22Rv1 (cell line): ENCODE data around the gene MICOS13.

Source experiments
- H3K27ac ChIP-seq: fragments of 450-650 bp; 2 replicates; pipeline ENCODE4 v1.5.1; 2017
- CTCF ChIP-seq: fragments of 450-650 bp; IDR thresholded peaks from 2 replicates; pipeline ENCODE4 v1.5.1; 2017; ENCODE audit warnings: mild to moderate bottlenecking
- ZFX ChIP-seq: fragments of 450-650 bp; IDR thresholded peaks from 2 replicates; pipeline ENCODE4 v1.6.1; 2017; ENCODE audit warnings: antibody characterized with exemption, borderline replicate concordance

The MICOS13 gene

DNA sequence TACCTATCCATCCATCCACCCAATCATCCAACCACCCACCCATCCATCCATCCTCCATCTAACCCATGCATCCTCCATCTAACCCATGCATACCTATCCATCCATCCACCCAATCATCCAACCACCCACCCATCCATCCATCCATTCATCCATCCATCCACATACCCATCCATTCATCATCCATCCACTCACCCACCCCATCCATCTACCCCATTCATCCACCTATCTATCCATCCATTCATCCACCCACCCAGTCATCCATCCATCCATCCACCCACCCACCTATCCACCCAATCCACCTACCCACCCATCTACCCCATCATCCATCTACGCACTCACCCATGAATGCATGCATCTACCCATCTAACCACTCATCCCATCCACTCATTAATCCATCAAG lies 6.6 kb downstream of the MICOS13 start:
- TF ChIP-seq ZFX (no peak), CTCF (no peak)
- no peak overlapping the region for H3K27ac ChIP-seq

DNA sequence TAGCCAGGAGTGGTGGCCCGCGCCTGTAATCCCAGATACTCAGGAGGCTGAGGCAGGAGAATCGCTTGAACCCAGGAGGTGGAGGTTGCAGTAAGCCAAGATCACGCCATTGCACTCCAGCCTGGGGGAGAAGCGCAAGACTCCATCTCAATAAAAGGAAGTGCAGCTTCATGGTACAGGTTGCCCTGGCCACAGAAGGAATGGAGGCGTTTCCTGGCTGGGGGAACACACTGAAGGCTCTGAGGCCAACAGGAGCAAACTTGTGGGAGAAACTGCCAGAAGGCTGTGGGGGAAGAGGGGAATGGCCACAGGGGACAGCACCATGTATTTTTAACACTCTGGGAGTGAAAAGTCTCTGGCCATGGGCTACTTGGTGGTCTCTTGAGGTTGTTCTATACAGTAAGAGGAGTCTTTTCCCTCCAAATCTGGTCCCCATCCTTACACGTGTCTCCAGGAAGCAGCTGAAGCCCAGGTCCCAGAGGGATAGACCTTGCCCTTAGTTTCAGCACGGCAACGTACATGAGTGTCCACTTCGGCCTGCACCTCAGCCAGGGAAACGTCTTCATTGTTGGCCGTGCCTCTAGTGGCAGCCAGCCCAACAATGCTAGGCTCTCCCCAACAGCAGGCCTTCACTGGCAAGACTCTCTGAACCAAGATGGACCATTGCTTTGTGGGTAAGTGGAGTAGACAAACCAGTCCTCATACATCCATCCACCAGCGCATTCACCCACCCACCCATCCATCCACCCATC lies 7.4 kb downstream of the MICOS13 start:
- TF ChIP-seq ZFX, result no peak
- no peak for TF ChIP-seq CTCF
- no peak overlapping the region for H3K27ac ChIP-seq

DNA sequence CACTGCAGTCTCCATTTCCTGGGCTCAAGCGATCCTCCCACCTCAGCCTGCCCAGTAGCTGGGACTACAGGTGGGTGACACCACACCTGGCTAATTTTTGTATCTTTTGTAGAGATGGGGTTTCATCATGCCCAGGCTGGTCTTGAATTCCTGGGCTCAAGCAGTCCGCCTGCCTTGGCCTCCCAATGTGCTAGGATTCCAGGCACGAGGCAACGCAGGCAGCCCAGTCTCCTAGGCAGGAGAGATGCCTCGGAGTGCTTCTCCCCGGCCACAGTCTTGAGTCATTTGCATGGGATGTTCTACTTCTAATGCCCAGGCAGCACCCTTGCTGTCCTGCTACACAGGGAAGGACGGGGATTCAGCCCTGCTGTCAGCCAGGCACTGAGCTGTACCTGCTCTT lies 8.7 kb downstream of the MICOS13 start:
- TF ChIP-seq ZFX, result no peak
- TF ChIP-seq CTCF, result no peak
- H3K27ac ChIP-seq, result no peak overlapping the region

DNA sequence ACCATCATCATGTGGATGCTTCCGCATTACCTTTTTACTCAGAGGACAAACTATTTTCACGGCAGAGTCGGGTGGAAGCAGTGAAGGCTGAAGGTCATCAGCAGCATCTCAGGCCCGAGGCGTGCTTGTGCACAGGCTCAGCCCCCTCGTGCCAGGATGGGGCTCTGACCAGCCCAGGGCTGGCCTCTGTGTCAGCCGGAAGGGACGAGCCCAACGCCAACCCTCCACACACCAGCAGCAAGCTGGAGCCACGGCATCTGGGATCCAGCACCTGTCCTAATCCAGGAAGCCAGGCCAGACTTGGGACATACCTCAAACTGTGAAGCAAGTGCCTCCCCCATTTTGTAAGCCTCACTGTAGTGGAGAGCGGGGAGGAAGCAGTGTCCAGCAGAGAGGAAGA lies 11.1 kb downstream of the MICOS13 start:
- no peak overlapping the region for H3K27ac ChIP-seq
- TF ChIP-seq ZFX (no peak), CTCF (no peak)

DNA sequence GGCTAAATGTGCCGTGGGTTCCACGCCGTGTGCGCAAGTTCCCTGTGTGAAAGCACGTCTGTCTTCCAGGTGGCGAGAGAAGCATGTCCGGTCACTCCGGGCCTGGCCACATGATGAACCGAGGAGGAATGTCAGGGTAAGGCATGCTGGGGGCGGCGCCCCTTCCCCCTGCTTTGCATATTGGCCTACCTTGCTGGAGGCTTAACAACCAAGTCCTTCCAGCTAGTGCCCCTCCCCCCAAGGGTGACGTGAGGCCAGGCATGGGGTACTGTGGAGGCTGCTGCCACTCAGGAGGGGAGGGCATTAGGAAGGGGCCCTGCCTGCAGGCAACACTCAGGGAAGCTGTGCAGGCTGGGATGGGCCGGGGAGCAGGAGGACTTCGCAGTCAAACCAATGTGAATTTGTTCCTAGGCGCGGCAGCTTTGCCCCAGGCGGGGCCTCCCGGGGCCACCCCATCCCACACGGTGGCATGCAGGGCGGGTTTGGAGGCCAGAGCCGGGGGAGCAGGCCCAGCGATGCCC lies 12.5 kb downstream of the MICOS13 start:
- H3K27ac ChIP-seq, result no peak overlapping the region
- TF ChIP-seq ZFX, result no peak
- TF ChIP-seq CTCF, result no peak

- H3K27ac ChIP-seq, result no peak overlapping the region
- TF ChIP-seq ZFX, result no peak
- TF ChIP-seq CTCF, result no peak
Measured at GRCh38 chr19:5666921-5667610, 13.2 kb downstream of the MICOS13 start.
